GM18861 (cell line): ENCODE data around the gene MCM7.
A peak's percentile ranks its signal among the peaks of the same experiment; 100 is the strongest.
"Not testable (repeated sequence)": the region's sequence is repeated elsewhere in the genome, so short reads cannot be mapped to it uniquely, and the experiment has no call there.

Source experiments
- ATAC-seq: cut with Tn5 transposase; IDR thresholded peaks from one replicate; pipeline ENCODE4 v1.9.1; 2021; ENCODE audit not compliant: unreplicated experiment

Gene MCM7

GRCh38 chr7:100101016-100101862 lies at the start of gene MCM7, which contains the start of gene AP4M1:
Gene MCM7, minus strand, starts transcription at chr7:100101397. Its CDS starts 103 bp downstream, at chr7:100101294.
Gene AP4M1, plus strand, starts transcription at chr7:100101643. Its CDS starts 72 bp downstream, at chr7:100101715.
- peak; percentile 71 for ATAC-seq

GRCh38 chr7:100148559-100149328 lies 47.5 kb upstream of the MCM7 start, which contains the start of gene LAMTOR4:
Gene LAMTOR4, plus strand, starts transcription at chr7:100148918. Its CDS starts 55 bp downstream, at chr7:100148973.
- ATAC-seq: peak; percentile 98

- ATAC-seq: no peak
Measured at GRCh38 chr7:100148225-100148558, 47.0 kb upstream of the MCM7 start.

- ATAC-seq: no peak
Measured at GRCh38 chr7:100147278-100147677, 46.1 kb upstream of the MCM7 start.

- ATAC-seq: not testable (repeated sequence)
Measured at GRCh38 chr7:100146350-100146749, 45.2 kb upstream of the MCM7 start.

GRCh38 chr7:100142461-100142860 lies 41.3 kb upstream of the MCM7 start:
- ATAC-seq: no peak

- ATAC-seq: no peak
Measured at GRCh38 chr7:100141555-100141949, 40.4 kb upstream of the MCM7 start.

- ATAC-seq: no peak
Measured at GRCh38 chr7:100137851-100138760, 36.9 kb upstream of the MCM7 start.

- ATAC-seq: peak; percentile 51
Measured at GRCh38 chr7:100132697-100133151, 31.5 kb upstream of the MCM7 start.

- ATAC-seq: no peak
Measured at GRCh38 chr7:100132126-100132525, 30.9 kb upstream of the MCM7 start.

- no peak for ATAC-seq
Measured at GRCh38 chr7:100130608-100131453, 29.6 kb upstream of the MCM7 start.

- ATAC-seq: not testable (repeated sequence)
Measured at GRCh38 chr7:100130220-100130607, 29.0 kb upstream of the MCM7 start.

GRCh38 chr7:100128637-100128963 lies 27.4 kb upstream of the MCM7 start:
- no peak for ATAC-seq

GRCh38 chr7:100127866-100128636 lies 26.9 kb upstream of the MCM7 start:
- peak; percentile 12 for ATAC-seq

- peak; percentile 38 for ATAC-seq
Measured at GRCh38 chr7:100126931-100127865, 26.0 kb upstream of the MCM7 start, which contains the start of gene MBLAC1. Gene MBLAC1, plus strand, starts transcription at chr7:100126967. Its CDS starts 429 bp downstream, at chr7:100127396.

GRCh38 chr7:100126239-100126930 lies 25.2 kb upstream of the MCM7 start:
- ATAC-seq: no peak
